Neural progenitor cell (in vitro differentiated cells): ENCODE data around the gene CDH13. TPM values are rescaled to one million over a fixed set of nuclear protein-coding genes. Genes with fewer than 3 reads are reported as not detected.

ENCODE experiments used
- DNase-seq: peaks from one replicate; pipeline ENCODE4 v3.0.0-alpha.2; 2016; ENCODE audit warnings: low spot score
- H2AFZ ChIP-seq: fragments of 200-600 bp; sonication (generic); replicated peaks from 2 replicates; pipeline ENCODE4 v1.6.1; 2016; ENCODE audit warnings: antibody characterized with exemption
- H3F3A ChIP-seq: fragments of 200-600 bp; sonication (generic); 2 replicates; pipeline ENCODE4 v1.6.1; 2016; ENCODE audit warnings: antibody characterized with exemption, low read depth
- H3K27ac ChIP-seq: fragments of 200-600 bp; sonication (generic); 2 replicates; pipeline ENCODE4 v1.5.1; 2016; ENCODE audit warnings: mild to moderate bottlenecking
- H3K27me3 ChIP-seq: fragments of 200-600 bp; sonication (generic); 2 replicates; pipeline ENCODE4 v1.6.1; 2016; ENCODE audit warnings: mild to moderate bottlenecking, moderate library complexity
- H3K36me3 ChIP-seq: fragments of 200-600 bp; sonication (generic); 2 replicates; pipeline ENCODE4 v1.5.1; 2016
- H3K4me1 ChIP-seq: fragments of 200-600 bp; sonication (generic); 2 replicates; pipeline ENCODE4 v1.6.1; 2016; ENCODE audit warnings: mixed run types
- H3K4me2 ChIP-seq: fragments of 200-600 bp; sonication (generic); 2 replicates; pipeline ENCODE4 v1.6.1; 2016
- H3K4me3 ChIP-seq: fragments of 200-600 bp; sonication (generic); 2 replicates; pipeline ENCODE4 v1.5.1; 2016
- H3K79me2 ChIP-seq: fragments of 200-600 bp; sonication (generic); 2 replicates; pipeline ENCODE4 v1.6.1; 2016; ENCODE audit warnings: low read depth
- H3K9ac ChIP-seq: fragments of 200-600 bp; sonication (generic); 2 replicates; pipeline ENCODE4 v1.6.1; 2016
- H3K9me3 ChIP-seq: fragments of 200-600 bp; sonication (generic); 2 replicates; pipeline ENCODE4 v1.5.1; 2016; ENCODE audit warnings: low read depth
- H4K20me1 ChIP-seq: fragments of 200-600 bp; sonication (generic); 2 replicates; pipeline ENCODE4 v1.6.1; 2016; ENCODE audit warnings: low read depth
- H3K27ac Mint-ChIP-seq: 3 replicates; pipeline ENCODE4 v1.8.0; 2021; ENCODE audit warnings: mixed read lengths
- H3K27me3 Mint-ChIP-seq: 2 replicates; pipeline ENCODE4 v1.8.0; 2022; ENCODE audit warnings: low read depth, mild to moderate bottlenecking, inconsistent platforms, moderate library complexity, mixed read lengths; ENCODE audit not compliant: insufficient read depth
- H3K36me3 Mint-ChIP-seq: 3 replicates; pipeline ENCODE4 v1.8.0; 2021; ENCODE audit warnings: mixed read lengths
- H3K4me1 Mint-ChIP-seq: 3 replicates; pipeline ENCODE4 v1.8.0; 2021; ENCODE audit warnings: mixed read lengths
- H3K4me3 Mint-ChIP-seq: 3 replicates; pipeline ENCODE4 v1.8.0; 2021; ENCODE audit warnings: mild to moderate bottlenecking, moderate library complexity, mixed read lengths
- H3K9me3 Mint-ChIP-seq: 3 replicates; pipeline ENCODE4 v1.8.0; 2020; ENCODE audit warnings: mixed read lengths
- EZH2 ChIP-seq: fragments of 200-600 bp; sonication (generic); IDR thresholded peaks from 2 replicates; pipeline ENCODE4 v1.6.1; 2017; ENCODE audit warnings: antibody characterized with exemption, mild to moderate bottlenecking, moderate library complexity
- EZH2phosphoT487 ChIP-seq: fragments of 200-600 bp; sonication (generic); IDR thresholded peaks from 2 replicates; pipeline ENCODE4 v1.6.1; 2017; ENCODE audit warnings: antibody characterized with exemption
- total RNA-seq: library from RNA; depleted of rRNA; stranded (reverse); fragments of >200 nt; gene quantifications from 2 replicates; pipeline ENCODE4 v1.2.3, GENCODE V29; 2015; ENCODE audit warnings: low replicate concordance
- TF ChIP-seq, protein P1 (sequence below): fragments of 200-600 bp; sonication (generic); IDR thresholded peaks from 2 replicates; pipeline ENCODE4 v1.5.1; 2017; ENCODE audit warnings: antibody characterized with exemption, mild to moderate bottlenecking

CDH13 gene
- total RNA-seq, 1 donor from 2014 or later: 3.0 TPM

DNA sequence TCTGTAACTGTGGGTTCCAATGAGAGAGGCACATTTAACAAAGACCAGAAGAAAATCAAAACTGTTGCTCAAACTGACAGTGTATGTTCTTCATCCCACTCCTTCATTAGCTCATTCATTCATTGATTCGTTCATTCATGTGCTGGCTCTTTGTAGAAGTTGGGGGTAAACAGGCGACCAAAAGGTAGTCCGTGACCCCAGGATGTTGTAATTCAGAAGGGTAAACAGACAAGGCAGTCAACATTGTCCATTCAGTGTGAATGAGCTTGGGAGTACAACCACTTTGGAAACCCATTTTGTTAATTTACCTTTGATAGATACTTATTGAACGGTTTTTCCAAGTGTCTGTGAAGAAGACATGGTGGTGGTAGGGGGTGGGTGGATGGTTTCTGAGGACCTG is 26.1 kb downstream of the CDH13 start:
- peaks cover 11% of the 10 kb centered on the region for H3K4me1 Mint-ChIP-seq
- H3K4me2 ChIP-seq: no peak overlapping the region
- H3K9me3 ChIP-seq: no peaks in the 10 kb centered on the region
- H3K36me3 Mint-ChIP-seq: no peaks in the 10 kb centered on the region
- no peaks in the 10 kb centered on the region for H3K79me2 ChIP-seq
- no peaks in the 10 kb centered on the region for H3K27me3 Mint-ChIP-seq
- H4K20me1 ChIP-seq: no peaks in the 10 kb centered on the region
- no peaks in the 10 kb centered on the region for H3K4me1 ChIP-seq
- H3K27ac Mint-ChIP-seq: no peak overlapping the region
- no peaks in the 10 kb centered on the region for H3K9me3 Mint-ChIP-seq
- H3K27me3 ChIP-seq: no peaks in the 10 kb centered on the region
- no peaks in the 10 kb centered on the region for H3F3A ChIP-seq
- no peak overlapping the region for H3K4me3 Mint-ChIP-seq
- no peak overlapping the region for H3K4me3 ChIP-seq
- no peak overlapping the region for H3K9ac ChIP-seq
- no peak overlapping the region for H3K27ac ChIP-seq
- H2AFZ ChIP-seq: no peak overlapping the region
- no peak for DNase-seq
- no peaks in the 10 kb centered on the region for H3K36me3 ChIP-seq
- TF ChIP-seq EZH2phosphoT487 (no peak), EZH2 (no peak)
- TF ChIP-seq, protein P1, sequence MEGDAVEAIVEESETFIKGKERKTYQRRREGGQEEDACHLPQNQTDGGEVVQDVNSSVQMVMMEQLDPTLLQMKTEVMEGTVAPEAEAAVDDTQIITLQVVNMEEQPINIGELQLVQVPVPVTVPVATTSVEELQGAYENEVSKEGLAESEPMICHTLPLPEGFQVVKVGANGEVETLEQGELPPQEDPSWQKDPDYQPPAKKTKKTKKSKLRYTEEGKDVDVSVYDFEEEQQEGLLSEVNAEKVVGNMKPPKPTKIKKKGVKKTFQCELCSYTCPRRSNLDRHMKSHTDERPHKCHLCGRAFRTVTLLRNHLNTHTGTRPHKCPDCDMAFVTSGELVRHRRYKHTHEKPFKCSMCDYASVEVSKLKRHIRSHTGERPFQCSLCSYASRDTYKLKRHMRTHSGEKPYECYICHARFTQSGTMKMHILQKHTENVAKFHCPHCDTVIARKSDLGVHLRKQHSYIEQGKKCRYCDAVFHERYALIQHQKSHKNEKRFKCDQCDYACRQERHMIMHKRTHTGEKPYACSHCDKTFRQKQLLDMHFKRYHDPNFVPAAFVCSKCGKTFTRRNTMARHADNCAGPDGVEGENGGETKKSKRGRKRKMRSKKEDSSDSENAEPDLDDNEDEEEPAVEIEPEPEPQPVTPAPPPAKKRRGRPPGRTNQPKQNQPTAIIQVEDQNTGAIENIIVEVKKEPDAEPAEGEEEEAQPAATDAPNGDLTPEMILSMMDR: no peak

DNA sequence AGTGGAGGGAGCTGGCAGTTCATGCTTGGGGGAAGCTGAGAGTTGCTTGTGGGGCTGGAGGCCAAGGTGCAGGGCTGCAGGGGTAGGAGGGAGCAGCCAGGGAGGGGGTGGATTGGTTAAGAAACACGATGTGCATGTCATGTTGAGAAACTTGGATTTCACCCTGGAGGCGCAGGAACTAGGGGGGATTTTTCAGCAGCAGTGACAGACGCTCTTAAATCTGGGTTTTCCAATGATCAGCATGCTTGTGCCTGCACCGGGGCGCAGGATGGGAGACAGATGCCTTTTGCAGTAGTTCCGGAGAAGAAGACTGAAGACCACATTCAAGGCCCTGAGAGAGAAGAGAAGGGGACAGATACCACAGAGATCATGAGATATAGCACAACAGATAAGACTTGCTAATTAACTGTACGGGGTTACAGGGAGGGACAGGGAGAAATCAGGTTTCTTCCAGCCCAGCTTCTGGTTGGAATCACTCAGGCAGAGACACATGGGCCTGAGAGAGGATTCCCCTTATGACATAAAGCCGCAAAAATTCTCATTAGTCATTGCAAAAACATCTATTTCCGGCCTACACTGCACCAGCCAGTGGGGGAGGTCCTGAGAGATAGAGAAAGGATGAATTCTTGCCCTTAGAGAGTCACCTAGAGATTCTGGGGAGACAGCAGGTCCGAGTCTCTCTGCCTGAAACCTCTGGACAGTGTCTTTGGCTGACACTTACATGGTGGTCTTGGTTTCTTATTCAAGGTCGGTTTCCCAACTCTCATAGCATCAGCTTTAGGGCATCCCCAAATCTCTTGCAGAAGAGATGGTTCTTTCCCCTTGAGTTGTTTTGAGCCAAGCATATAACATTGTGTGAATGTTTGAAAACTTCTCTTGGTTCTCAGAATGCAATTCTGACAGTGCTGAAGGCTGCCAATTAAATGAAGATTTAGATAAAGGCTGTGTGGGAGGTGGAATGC is 27.1 kb downstream of the CDH13 start:
- Histone ChIP-seq H3K4me2 (no peak overlapping the region), H3K9me3 (no peaks in the 10 kb centered on the region), H3K27me3 (no peaks in the 10 kb centered on the region), H2AFZ (no peak overlapping the region), H3K9ac (no peak overlapping the region), H4K20me1 (no peaks in the 10 kb centered on the region), H3K4me3 (no peak overlapping the region), H3K79me2 (no peaks in the 10 kb centered on the region), H3K4me1 (no peaks in the 10 kb centered on the region), H3K27ac (no peak overlapping the region), H3F3A (no peaks in the 10 kb centered on the region), H3K36me3 (no peaks in the 10 kb centered on the region)
- Mint-ChIP-seq H3K36me3 (no peaks in the 10 kb centered on the region), H3K9me3 (no peaks in the 10 kb centered on the region), H3K27me3 (no peaks in the 10 kb centered on the region), H3K4me1 (peaks cover 11% of the 10 kb centered on the region), H3K4me3 (no peak overlapping the region), H3K27ac (no peak overlapping the region)
- TF ChIP-seq, protein P1: no peak
- no peak for TF ChIP-seq EZH2phosphoT487
- TF ChIP-seq EZH2: no peak
- no peak for DNase-seq

DNA sequence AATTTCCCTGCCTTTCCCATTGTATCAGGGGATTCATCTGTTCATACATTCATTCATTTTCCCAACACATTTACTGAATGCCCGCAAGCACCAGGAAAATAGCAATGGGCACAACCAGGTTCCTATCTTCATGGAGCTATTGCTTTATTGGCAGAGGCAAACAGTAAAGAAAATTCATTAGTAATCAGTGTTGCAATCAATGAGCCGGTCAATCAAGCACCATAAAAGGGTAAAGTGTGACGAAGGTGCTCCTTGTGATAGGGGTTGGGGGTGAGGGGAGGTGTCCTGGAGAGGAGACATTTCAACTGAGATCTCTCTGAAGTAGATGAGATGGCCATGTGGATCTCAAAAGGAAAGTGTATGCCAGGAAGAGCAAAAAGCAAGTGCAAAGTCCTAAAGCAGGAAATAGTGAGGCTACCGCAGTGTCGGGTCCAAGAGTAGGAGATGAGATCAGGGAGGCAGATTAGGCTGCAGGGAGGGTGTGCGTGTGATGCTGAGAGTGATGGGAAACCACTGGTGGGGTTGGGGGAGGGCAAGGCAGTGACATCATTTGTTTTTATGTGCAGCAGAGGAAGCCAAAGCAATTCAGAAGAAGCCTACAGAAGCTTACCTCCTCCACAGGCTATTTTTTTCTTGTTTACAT is 28.4 kb downstream of the CDH13 start:
- H3K36me3 Mint-ChIP-seq: no peaks in the 10 kb centered on the region

More for the DNA sequence above, 28.4 kb downstream of the CDH13 start:
- no peaks in the 10 kb centered on the region for H3K36me3 ChIP-seq
- no peaks in the 10 kb centered on the region for H3K9me3 ChIP-seq
- no peak overlapping the region for H3K27ac ChIP-seq
- H3K27me3 Mint-ChIP-seq: no peaks in the 10 kb centered on the region
- no peaks in the 10 kb centered on the region for H3K4me1 ChIP-seq
- H3K4me1 Mint-ChIP-seq: peaks cover 7% of the 10 kb centered on the region
- no peaks in the 10 kb centered on the region for H3K79me2 ChIP-seq
- H3K9ac ChIP-seq: no peak overlapping the region
- H3K4me3 ChIP-seq: no peak overlapping the region
- no peak overlapping the region for H3K27ac Mint-ChIP-seq
- no peaks in the 10 kb centered on the region for H4K20me1 ChIP-seq
- H3K27me3 ChIP-seq: no peaks in the 10 kb centered on the region
- no peak overlapping the region for H2AFZ ChIP-seq
- TF ChIP-seq, protein P1: no peak
- TF ChIP-seq EZH2 (no peak), EZH2phosphoT487 (no peak)
- DNase-seq: no peak
- no peak overlapping the region for H3K4me2 ChIP-seq
- H3F3A ChIP-seq: no peaks in the 10 kb centered on the region
- H3K9me3 Mint-ChIP-seq: no peaks in the 10 kb centered on the region
- H3K4me3 Mint-ChIP-seq: no peak overlapping the region
